ENCODE data around the gene SLC7A6.
A peak's percentile ranks its signal among the peaks of the same experiment; 100 is the strongest.

Gene SLC7A6

GRCh38 chr16:68289621-68290329, 25.4 kb downstream of the SLC7A6 start:
- Mint-ChIP-seq H3K9me3 (no peaks in the 10 kb centered on the region), H3K27me3 (no peaks in the 10 kb centered on the region), H3K4me1 (ENCODE audit: low read depth) (peaks cover 87% of the 10 kb centered on the region), H3K4me3 (peak overlapping the region; percentile 19), H3K36me3 (ENCODE audit: low read depth) (peaks cover 90% of the 10 kb centered on the region), H3K27ac (peak overlapping the region; percentile 92)
- peak; percentile 65 for DNase-seq

GRCh38 chr16:68290450-68290849, 26.1 kb downstream of the SLC7A6 start:
- no peaks in the 10 kb centered on the region for H3K27me3 Mint-ChIP-seq
- peak overlapping the region; percentile 19 for H3K4me3 Mint-ChIP-seq
- H3K27ac Mint-ChIP-seq = peak overlapping the region; percentile 92
- H3K36me3 Mint-ChIP-seq (ENCODE audit: low read depth) = peaks cover 90% of the 10 kb centered on the region
- H3K9me3 Mint-ChIP-seq = no peaks in the 10 kb centered on the region
- no peak for DNase-seq
- H3K4me1 Mint-ChIP-seq (ENCODE audit: low read depth) = peaks cover 80% of the 10 kb centered on the region

GRCh38 chr16:68291227-68291626, 26.9 kb downstream of the SLC7A6 start:
- Mint-ChIP-seq H3K27me3 (no peaks in the 10 kb centered on the region), H3K4me1 (ENCODE audit: low read depth) (peaks cover 72% of the 10 kb centered on the region), H3K4me3 (no peak overlapping the region), H3K9me3 (no peaks in the 10 kb centered on the region), H3K27ac (peak overlapping the region; percentile 92), H3K36me3 (ENCODE audit: low read depth) (peaks cover 92% of the 10 kb centered on the region)
- DNase-seq = no peak

- peaks cover 61% of the 10 kb centered on the region for H3K4me1 Mint-ChIP-seq (ENCODE audit: low read depth)
- H3K9me3 Mint-ChIP-seq = no peaks in the 10 kb centered on the region
- H3K27me3 Mint-ChIP-seq = no peaks in the 10 kb centered on the region
- no peak for DNase-seq
- no peak overlapping the region for H3K4me3 Mint-ChIP-seq
- H3K36me3 Mint-ChIP-seq (ENCODE audit: low read depth) = peaks cover 93% of the 10 kb centered on the region
- H3K27ac Mint-ChIP-seq = peak overlapping the region; percentile 92
These were observed 28.1 kb downstream of the SLC7A6 start for GRCh38 chr16:68292425-68292824.

GRCh38 chr16:68296291-68296690, 32.0 kb downstream of the SLC7A6 start:
- DNase-seq = no peak
- Mint-ChIP-seq H3K36me3 (ENCODE audit: low read depth) (peaks cover 96% of the 10 kb centered on the region), H3K4me1 (ENCODE audit: low read depth) (peaks cover 33% of the 10 kb centered on the region), H3K27ac (peak overlapping the region; percentile 73), H3K4me3 (no peak overlapping the region), H3K9me3 (no peaks in the 10 kb centered on the region), H3K27me3 (no peaks in the 10 kb centered on the region)

- H3K4me3 Mint-ChIP-seq = no peak overlapping the region
- H3K27me3 Mint-ChIP-seq = no peaks in the 10 kb centered on the region
- peaks cover 29% of the 10 kb centered on the region for H3K4me1 Mint-ChIP-seq (ENCODE audit: low read depth)
- peak overlapping the region; percentile 73 for H3K27ac Mint-ChIP-seq
- no peak for DNase-seq
- H3K36me3 Mint-ChIP-seq (ENCODE audit: low read depth) = peaks cover 96% of the 10 kb centered on the region
- no peaks in the 10 kb centered on the region for H3K9me3 Mint-ChIP-seq
These were observed 32.4 kb downstream of the SLC7A6 start for GRCh38 chr16:68296693-68297092.

GRCh38 chr16:68297908-68298307, 33.6 kb downstream of the SLC7A6 start:
- Mint-ChIP-seq H3K9me3 (no peaks in the 10 kb centered on the region), H3K4me3 (no peak overlapping the region), H3K27me3 (no peaks in the 10 kb centered on the region), H3K36me3 (ENCODE audit: low read depth) (peaks cover 97% of the 10 kb centered on the region), H3K27ac (peak overlapping the region; percentile 73), H3K4me1 (ENCODE audit: low read depth) (peaks cover 22% of the 10 kb centered on the region)
- no peak for DNase-seq

GRCh38 chr16:68298312-68298711, 34.0 kb downstream of the SLC7A6 start:
- Mint-ChIP-seq H3K27me3 (no peaks in the 10 kb centered on the region), H3K27ac (peak overlapping the region; percentile 73), H3K4me1 (ENCODE audit: low read depth) (peaks cover 21% of the 10 kb centered on the region), H3K4me3 (no peak overlapping the region), H3K9me3 (no peaks in the 10 kb centered on the region), H3K36me3 (ENCODE audit: low read depth) (peaks cover 98% of the 10 kb centered on the region)
- no peak for DNase-seq

- Mint-ChIP-seq H3K9me3 (no peaks in the 10 kb centered on the region), H3K4me3 (no peak overlapping the region), H3K27me3 (no peaks in the 10 kb centered on the region), H3K4me1 (ENCODE audit: low read depth) (peaks cover 19% of the 10 kb centered on the region), H3K36me3 (ENCODE audit: low read depth) (peaks cover 99% of the 10 kb centered on the region), H3K27ac (peak overlapping the region; percentile 73)
- no peak for DNase-seq
These were observed 34.7 kb downstream of the SLC7A6 start for GRCh38 chr16:68298907-68299561.

- no peak for DNase-seq
- H3K4me1 Mint-ChIP-seq (ENCODE audit: low read depth) = peaks cover 15% of the 10 kb centered on the region
- H3K27me3 Mint-ChIP-seq = no peaks in the 10 kb centered on the region
- H3K4me3 Mint-ChIP-seq = no peak overlapping the region
- H3K36me3 Mint-ChIP-seq (ENCODE audit: low read depth) = peaks cover 99% of the 10 kb centered on the region
- H3K9me3 Mint-ChIP-seq = no peaks in the 10 kb centered on the region
- peak overlapping the region; percentile 78 for H3K27ac Mint-ChIP-seq
These were observed 35.5 kb downstream of the SLC7A6 start for GRCh38 chr16:68299571-68300453.

GRCh38 chr16:68300734-68301459, 36.6 kb downstream of the SLC7A6 start:
- H3K27me3 Mint-ChIP-seq = no peaks in the 10 kb centered on the region
- peak overlapping the region; percentile 78 for H3K27ac Mint-ChIP-seq
- no peak overlapping the region for H3K4me3 Mint-ChIP-seq
- peaks cover 99% of the 10 kb centered on the region for H3K36me3 Mint-ChIP-seq (ENCODE audit: low read depth)
- H3K9me3 Mint-ChIP-seq = no peaks in the 10 kb centered on the region
- no peak for DNase-seq
- peaks cover 19% of the 10 kb centered on the region for H3K4me1 Mint-ChIP-seq (ENCODE audit: low read depth)

- Mint-ChIP-seq H3K4me1 (ENCODE audit: low read depth) (peaks cover 34% of the 10 kb centered on the region), H3K27ac (peak overlapping the region; percentile 76), H3K36me3 (ENCODE audit: low read depth) (peaks cover 91% of the 10 kb centered on the region), H3K9me3 (no peaks in the 10 kb centered on the region), H3K27me3 (no peaks in the 10 kb centered on the region), H3K4me3 (no peak overlapping the region)
- no peak for DNase-seq
These were observed 42.3 kb downstream of the SLC7A6 start for GRCh38 chr16:68306633-68307032.

- Mint-ChIP-seq H3K4me1 (ENCODE audit: low read depth) (peaks cover 50% of the 10 kb centered on the region), H3K9me3 (no peaks in the 10 kb centered on the region), H3K27me3 (no peaks in the 10 kb centered on the region), H3K27ac (peak overlapping the region; percentile 98), H3K4me3 (peak overlapping the region; percentile 96), H3K36me3 (ENCODE audit: low read depth) (peaks cover 84% of the 10 kb centered on the region)
- no peak for DNase-seq
These were observed 45.5 kb downstream of the SLC7A6 start for GRCh38 chr16:68309799-68310198.

- H3K36me3 Mint-ChIP-seq (ENCODE audit: low read depth) = peaks cover 83% of the 10 kb centered on the region
- no peaks in the 10 kb centered on the region for H3K9me3 Mint-ChIP-seq
- no peak for DNase-seq
- no peaks in the 10 kb centered on the region for H3K27me3 Mint-ChIP-seq
- H3K4me1 Mint-ChIP-seq (ENCODE audit: low read depth) = peaks cover 51% of the 10 kb centered on the region
- H3K4me3 Mint-ChIP-seq = peak overlapping the region; percentile 96
- H3K27ac Mint-ChIP-seq = peak overlapping the region; percentile 98
These were observed 46.1 kb downstream of the SLC7A6 start for GRCh38 chr16:68310437-68310773.
